ENCODE data around the gene MRPL28.
"Not testable (repeated sequence)": the region's sequence is repeated elsewhere in the genome, so short reads cannot be mapped to it uniquely, and the experiment has no call there.

Gene MRPL28

GRCh38 chr16:354291-354881, 16.0 kb downstream of the MRPL28 start:
- Histone ChIP-seq H3K27ac (ENCODE audit: low read depth, low read length) (no peak overlapping the region), H3K27me3 (ENCODE audit: insufficient read depth, low read length) (no peaks in the 10 kb centered on the region), H3K4me1 (ENCODE audit: control insufficient read depth, insufficient read depth, low read length, unreplicated experiment) (peaks cover 7% of the 10 kb centered on the region), H3K4me3 (ENCODE audit: low read depth, low read length) (no peak overlapping the region), H3K36me3 (ENCODE audit: insufficient read depth, low read length) (0 out of 2 replicates have a peak, but pooled peaks cover 4% of the 10 kb centered on the region), H2AFZ (ENCODE audit: low read length, unreplicated experiment) (no peak overlapping the region), H3K79me2 (ENCODE audit: control insufficient read depth, insufficient read depth, low read length, unreplicated experiment) (peaks cover 25% of the 10 kb centered on the region)

DNA sequence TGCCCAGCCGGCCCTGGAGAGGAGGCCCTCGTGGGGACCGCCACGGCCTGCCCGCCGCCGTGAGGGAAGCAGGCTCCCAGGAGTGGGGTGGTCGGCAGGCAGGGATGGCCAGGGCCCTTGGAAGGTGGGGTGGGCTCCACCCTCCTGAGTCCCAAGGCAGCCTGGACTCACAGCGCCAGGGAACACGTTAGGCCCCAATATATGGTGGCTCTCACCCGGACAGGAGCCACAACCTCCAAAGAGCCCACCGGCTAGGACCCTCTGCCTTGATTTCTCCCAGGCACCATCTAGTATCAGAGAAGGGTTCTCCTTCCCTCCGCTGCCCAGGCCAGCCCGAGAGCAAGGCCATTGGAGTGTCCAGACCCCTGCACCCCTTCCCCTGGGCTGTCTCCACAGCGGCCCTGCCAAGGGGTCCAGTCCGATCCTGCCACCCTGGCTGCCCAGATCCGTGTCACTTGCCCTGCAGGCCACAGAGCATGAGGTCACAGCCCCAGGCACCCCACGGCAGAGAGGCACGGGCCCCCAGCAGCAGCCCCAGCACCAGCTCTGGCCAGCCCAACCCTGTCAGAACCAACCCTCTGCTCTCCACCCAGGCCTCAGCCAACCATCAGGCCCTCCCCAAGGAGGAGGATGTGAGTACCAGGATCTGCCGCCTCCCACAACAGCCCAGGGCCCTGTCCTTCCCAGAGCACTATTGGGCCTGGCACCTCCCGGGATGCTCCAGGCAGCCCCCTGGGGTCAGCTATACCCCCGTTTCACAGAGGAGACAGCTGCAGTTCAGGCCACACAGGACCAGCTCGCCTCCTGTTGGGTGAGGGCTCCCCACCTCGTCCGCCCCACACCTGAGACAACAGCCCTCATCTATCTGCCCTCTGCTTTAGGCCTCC, 16.7 kb downstream of the MRPL28 start:
- Histone ChIP-seq H3K27me3 (ENCODE audit: insufficient read depth, low read length) (no peaks in the 10 kb centered on the region), H3K4me1 (ENCODE audit: control insufficient read depth, insufficient read depth, low read length, unreplicated experiment) (peaks cover 7% of the 10 kb centered on the region), H3K4me3 (ENCODE audit: low read depth, low read length) (peak overlapping the region; percentile 47), H2AFZ (ENCODE audit: low read length, unreplicated experiment) (no peak overlapping the region), H3K79me2 (ENCODE audit: control insufficient read depth, insufficient read depth, low read length, unreplicated experiment) (peaks cover 29% of the 10 kb centered on the region), H3K27ac (ENCODE audit: low read depth, low read length) (no peak overlapping the region), H3K36me3 (ENCODE audit: insufficient read depth, low read length) (0 out of 2 replicates have a peak, but pooled peaks cover 4% of the 10 kb centered on the region)

GRCh38 chr16:352547-353403, 17.6 kb downstream of the MRPL28 start, which contains the start of gene AXIN1:
TSS of gene AXIN1 (minus strand) at chr16:352723. CDS start at chr16:347025, 5,698 bp downstream.
- Histone ChIP-seq H3K36me3 (ENCODE audit: insufficient read depth, low read length) (0 out of 2 replicates have a peak, but pooled peaks cover 4% of the 10 kb centered on the region), H3K27me3 (ENCODE audit: insufficient read depth, low read length) (no peaks in the 10 kb centered on the region), H3K4me1 (ENCODE audit: control insufficient read depth, insufficient read depth, low read length, unreplicated experiment) (peaks cover 7% of the 10 kb centered on the region), H3K79me2 (ENCODE audit: control insufficient read depth, insufficient read depth, low read length, unreplicated experiment) (peaks cover 36% of the 10 kb centered on the region), H3K4me3 (ENCODE audit: low read depth, low read length) (peak within 1 kb of the TSS; percentile 82), H3K27ac (ENCODE audit: low read depth, low read length) (no peak within 1 kb of the TSS), H2AFZ (ENCODE audit: low read length, unreplicated experiment) (peak within 1 kb of the TSS; percentile 66)

- Histone ChIP-seq H2AFZ (ENCODE audit: low read length, unreplicated experiment) (peak overlapping the region; percentile 66), H3K4me3 (ENCODE audit: low read depth, low read length) (peak overlapping the region; percentile 82), H3K79me2 (ENCODE audit: control insufficient read depth, insufficient read depth, low read length, unreplicated experiment) (peaks cover 44% of the 10 kb centered on the region), H3K36me3 (ENCODE audit: insufficient read depth, low read length) (0 out of 2 replicates have a peak, but pooled peaks cover 4% of the 10 kb centered on the region), H3K27ac (ENCODE audit: low read depth, low read length) (no peak overlapping the region), H3K27me3 (ENCODE audit: insufficient read depth, low read length) (no peaks in the 10 kb centered on the region), H3K4me1 (ENCODE audit: control insufficient read depth, insufficient read depth, low read length, unreplicated experiment) (peaks cover 7% of the 10 kb centered on the region)
Measured at GRCh38 chr16:351804-352520, 18.4 kb downstream of the MRPL28 start.

DNA sequence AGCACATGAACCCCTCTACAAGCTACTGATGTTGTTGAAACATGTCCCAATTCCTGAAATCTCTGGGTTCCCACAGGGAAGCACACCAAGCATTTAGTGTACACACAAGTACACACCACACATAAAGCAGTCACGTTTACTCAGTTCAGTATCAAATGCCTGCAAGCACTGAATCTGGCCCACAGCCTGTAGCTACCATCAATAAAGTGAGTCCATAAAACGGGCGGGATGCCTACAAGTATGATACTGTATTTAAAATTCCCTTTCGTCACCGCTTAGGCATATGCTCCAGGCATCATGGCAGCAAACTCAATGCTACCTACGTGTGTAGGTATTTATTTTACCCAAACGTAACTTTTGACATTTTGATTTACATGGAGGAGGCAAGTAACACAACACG, 20.1 kb downstream of the MRPL28 start:
- no peaks in the 10 kb centered on the region for H3K27me3 ChIP-seq (ENCODE audit: insufficient read depth, low read length)
- no peak overlapping the region for H3K4me3 ChIP-seq (ENCODE audit: low read depth, low read length)
- H3K27ac ChIP-seq (ENCODE audit: low read depth, low read length), result no peak overlapping the region
- H3K79me2 ChIP-seq (ENCODE audit: control insufficient read depth, insufficient read depth, low read length, unreplicated experiment), result peaks cover 57% of the 10 kb centered on the region
- peaks cover 7% of the 10 kb centered on the region for H3K4me1 ChIP-seq (ENCODE audit: control insufficient read depth, insufficient read depth, low read length, unreplicated experiment)
- no peak overlapping the region for H2AFZ ChIP-seq (ENCODE audit: low read length, unreplicated experiment)
- H3K36me3 ChIP-seq (ENCODE audit: insufficient read depth, low read length), result peaks cover 14% of the 10 kb centered on the region

GRCh38 chr16:349211-349610, 21.1 kb downstream of the MRPL28 start:
- H2AFZ ChIP-seq (ENCODE audit: low read length, unreplicated experiment), result no peak overlapping the region
- H3K79me2 ChIP-seq (ENCODE audit: control insufficient read depth, insufficient read depth, low read length, unreplicated experiment), result peaks cover 65% of the 10 kb centered on the region
- no peak overlapping the region for H3K4me3 ChIP-seq (ENCODE audit: low read depth, low read length)
- H3K27ac ChIP-seq (ENCODE audit: low read depth, low read length), result no peak overlapping the region
- H3K4me1 ChIP-seq (ENCODE audit: control insufficient read depth, insufficient read depth, low read length, unreplicated experiment), result peaks cover 7% of the 10 kb centered on the region
- H3K27me3 ChIP-seq (ENCODE audit: insufficient read depth, low read length), result no peaks in the 10 kb centered on the region
- peaks cover 14% of the 10 kb centered on the region for H3K36me3 ChIP-seq (ENCODE audit: insufficient read depth, low read length)

GRCh38 chr16:348495-348894, 21.8 kb downstream of the MRPL28 start:
- H3K4me1 ChIP-seq (ENCODE audit: control insufficient read depth, insufficient read depth, low read length, unreplicated experiment); H2AFZ ChIP-seq (ENCODE audit: low read length, unreplicated experiment); H3K27ac ChIP-seq (ENCODE audit: low read depth, low read length); H3K27me3 ChIP-seq (ENCODE audit: insufficient read depth, low read length); H3K4me3 ChIP-seq (ENCODE audit: low read depth, low read length): not testable (repeated sequence)
- peaks cover 69% of the 10 kb centered on the region for H3K79me2 ChIP-seq (ENCODE audit: control insufficient read depth, insufficient read depth, low read length, unreplicated experiment)
- H3K36me3 ChIP-seq (ENCODE audit: insufficient read depth, low read length), result peaks cover 14% of the 10 kb centered on the region

- no peak overlapping the region for H3K27ac ChIP-seq (ENCODE audit: low read depth, low read length)
- H3K36me3 ChIP-seq (ENCODE audit: insufficient read depth, low read length), result peaks cover 20% of the 10 kb centered on the region
- peaks cover 80% of the 10 kb centered on the region for H3K79me2 ChIP-seq (ENCODE audit: control insufficient read depth, insufficient read depth, low read length, unreplicated experiment)
Measured at GRCh38 chr16:347203-347602, 23.1 kb downstream of the MRPL28 start.

DNA sequence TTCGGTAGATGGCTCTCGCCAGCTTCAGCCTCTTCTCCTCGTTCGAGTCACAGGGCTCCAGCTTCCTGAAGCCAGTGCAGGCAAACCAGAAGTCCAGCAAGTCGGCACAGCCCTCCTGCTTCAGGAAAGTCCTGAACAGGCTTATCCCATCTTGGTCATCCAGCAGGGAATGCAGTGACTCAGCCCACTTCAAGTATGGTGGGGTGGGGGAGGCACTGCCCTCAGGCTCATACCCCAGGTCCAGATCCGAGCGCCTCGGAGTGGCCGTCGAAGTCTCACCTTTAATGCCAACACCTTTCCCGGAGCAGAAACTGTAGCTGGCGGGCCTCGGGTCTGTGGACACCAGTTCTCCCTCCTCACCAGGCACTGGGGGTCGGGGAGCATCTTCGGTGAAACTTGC, 23.8 kb downstream of the MRPL28 start:
- Histone ChIP-seq H3K36me3 (ENCODE audit: insufficient read depth, low read length) (peaks cover 20% of the 10 kb centered on the region), H3K27ac (ENCODE audit: low read depth, low read length) (no peak overlapping the region), H2AFZ (ENCODE audit: low read length, unreplicated experiment) (no peak overlapping the region), H3K4me1 (ENCODE audit: control insufficient read depth, insufficient read depth, low read length, unreplicated experiment) (peaks cover 7% of the 10 kb centered on the region), H3K27me3 (ENCODE audit: insufficient read depth, low read length) (no peaks in the 10 kb centered on the region), H3K79me2 (ENCODE audit: control insufficient read depth, insufficient read depth, low read length, unreplicated experiment) (peaks cover 76% of the 10 kb centered on the region), H3K4me3 (ENCODE audit: low read depth, low read length) (no peak overlapping the region)

More at GRCh38 chr16:347203-347602, 23.1 kb downstream of the MRPL28 start:
- Histone ChIP-seq H3K4me1 (ENCODE audit: control insufficient read depth, insufficient read depth, low read length, unreplicated experiment) (peaks cover 7% of the 10 kb centered on the region), H3K4me3 (ENCODE audit: low read depth, low read length) (no peak overlapping the region), H3K27me3 (ENCODE audit: insufficient read depth, low read length) (no peaks in the 10 kb centered on the region), H2AFZ (ENCODE audit: low read length, unreplicated experiment) (no peak overlapping the region)

GRCh38 chr16:345772-346171, 24.6 kb downstream of the MRPL28 start:
- H3K4me1 ChIP-seq (ENCODE audit: control insufficient read depth, insufficient read depth, low read length, unreplicated experiment), result peaks cover 2% of the 10 kb centered on the region
- H3K36me3 ChIP-seq (ENCODE audit: insufficient read depth, low read length), result peaks cover 20% of the 10 kb centered on the region
- no peak overlapping the region for H2AFZ ChIP-seq (ENCODE audit: low read length, unreplicated experiment)
- H3K27ac ChIP-seq (ENCODE audit: low read depth, low read length), result no peak overlapping the region
- H3K4me3 ChIP-seq (ENCODE audit: low read depth, low read length), result no peak overlapping the region
- peaks cover 70% of the 10 kb centered on the region for H3K79me2 ChIP-seq (ENCODE audit: control insufficient read depth, insufficient read depth, low read length, unreplicated experiment)
- H3K27me3 ChIP-seq (ENCODE audit: insufficient read depth, low read length), result no peaks in the 10 kb centered on the region
